ENCODE measurements around the gene ATL2.
"Not testable (repeated sequence)": the region's sequence is repeated elsewhere in the genome, so short reads cannot be mapped to it uniquely, and the experiment has no call there.

Gene ATL2

GRCh38 chr2:38268691-38269327 lies 108.3 kb downstream of the ATL2 start:
- DNase-seq, result no peak

GRCh38 chr2:38268001-38268400 lies 109.1 kb downstream of the ATL2 start:
- no peak for DNase-seq

DNA sequence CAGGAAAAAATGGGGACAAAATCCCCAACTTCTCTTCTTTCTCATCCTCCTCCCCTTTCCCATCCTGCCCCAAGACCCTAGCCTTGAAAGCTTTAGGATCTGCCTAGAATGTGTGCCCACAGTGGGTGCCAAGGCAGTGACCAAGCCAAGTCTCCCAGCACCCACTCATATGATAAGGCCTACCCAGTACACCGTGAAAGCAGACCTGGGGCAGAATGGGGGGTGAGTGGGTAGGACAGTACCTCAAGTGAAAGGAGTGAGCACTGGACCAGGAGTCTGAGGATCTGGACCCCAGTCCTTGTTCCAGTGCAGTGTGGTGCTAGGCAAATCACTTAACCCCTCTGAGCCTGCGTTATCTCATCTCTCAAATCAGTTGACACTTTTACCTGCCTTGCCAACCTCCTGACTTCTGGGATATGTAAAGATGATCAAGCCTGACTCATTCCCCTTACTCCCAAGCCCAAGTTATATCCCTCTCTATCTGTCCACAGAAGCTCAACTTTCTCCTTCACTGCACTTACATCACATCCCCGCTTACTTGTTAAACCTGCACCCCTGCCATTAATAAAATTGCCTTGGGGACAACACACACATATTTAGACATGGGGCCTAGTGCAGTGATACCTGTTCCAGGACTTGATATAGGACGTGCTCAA lies 109.7 kb downstream of the ATL2 start:
- no peak for DNase-seq

DNA sequence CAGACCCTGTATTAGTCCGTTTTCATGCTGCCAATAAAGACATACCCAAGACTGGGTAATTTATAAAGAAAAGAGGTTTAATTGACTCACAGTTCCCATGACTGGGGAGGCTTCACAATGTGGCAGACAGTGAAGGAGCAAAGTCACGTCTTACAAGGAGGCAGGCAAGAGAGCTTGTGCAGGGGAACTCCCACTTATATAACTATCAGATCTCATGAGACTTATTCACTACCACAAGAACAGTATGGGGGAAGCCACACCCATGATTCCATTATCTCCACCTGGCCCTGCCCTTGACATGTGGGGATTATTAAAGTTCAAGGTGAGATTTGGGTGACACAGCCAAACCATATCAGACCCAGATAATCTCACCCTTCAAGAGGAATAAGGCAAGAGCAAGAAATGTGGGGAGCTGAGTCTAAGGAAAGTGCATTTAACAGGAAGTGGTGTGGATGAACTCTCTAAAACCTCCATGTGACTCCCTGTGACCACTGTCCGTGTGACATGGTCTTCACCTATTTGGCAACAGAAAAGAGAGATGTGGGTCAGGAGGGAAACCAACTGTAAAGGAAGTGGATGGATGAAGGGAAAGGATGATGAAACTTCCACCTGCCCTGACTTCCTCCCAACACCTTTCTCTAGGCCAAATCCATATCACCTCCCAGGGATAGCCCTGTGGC lies 110.6 kb downstream of the ATL2 start:
- no peak for DNase-seq

DNA sequence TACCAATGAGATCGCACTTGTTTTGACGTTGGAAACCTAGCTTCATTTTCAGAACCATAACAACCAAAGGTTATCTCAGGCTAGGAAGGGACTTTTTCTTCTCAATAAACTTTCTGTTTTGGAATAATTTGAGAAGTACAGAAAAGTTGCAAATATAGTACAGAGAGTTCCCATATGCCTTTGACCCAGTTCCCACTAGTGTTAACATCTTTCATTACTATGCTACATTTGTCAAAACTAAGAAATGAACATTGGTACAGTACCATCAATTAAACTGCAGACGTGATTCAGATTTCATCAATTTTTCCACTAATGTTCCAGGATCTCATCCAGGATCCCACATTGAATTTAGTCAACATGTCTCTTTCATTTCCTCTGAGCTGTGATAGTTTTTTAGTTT lies 111.6 kb downstream of the ATL2 start:
- no peak for DNase-seq

DNA sequence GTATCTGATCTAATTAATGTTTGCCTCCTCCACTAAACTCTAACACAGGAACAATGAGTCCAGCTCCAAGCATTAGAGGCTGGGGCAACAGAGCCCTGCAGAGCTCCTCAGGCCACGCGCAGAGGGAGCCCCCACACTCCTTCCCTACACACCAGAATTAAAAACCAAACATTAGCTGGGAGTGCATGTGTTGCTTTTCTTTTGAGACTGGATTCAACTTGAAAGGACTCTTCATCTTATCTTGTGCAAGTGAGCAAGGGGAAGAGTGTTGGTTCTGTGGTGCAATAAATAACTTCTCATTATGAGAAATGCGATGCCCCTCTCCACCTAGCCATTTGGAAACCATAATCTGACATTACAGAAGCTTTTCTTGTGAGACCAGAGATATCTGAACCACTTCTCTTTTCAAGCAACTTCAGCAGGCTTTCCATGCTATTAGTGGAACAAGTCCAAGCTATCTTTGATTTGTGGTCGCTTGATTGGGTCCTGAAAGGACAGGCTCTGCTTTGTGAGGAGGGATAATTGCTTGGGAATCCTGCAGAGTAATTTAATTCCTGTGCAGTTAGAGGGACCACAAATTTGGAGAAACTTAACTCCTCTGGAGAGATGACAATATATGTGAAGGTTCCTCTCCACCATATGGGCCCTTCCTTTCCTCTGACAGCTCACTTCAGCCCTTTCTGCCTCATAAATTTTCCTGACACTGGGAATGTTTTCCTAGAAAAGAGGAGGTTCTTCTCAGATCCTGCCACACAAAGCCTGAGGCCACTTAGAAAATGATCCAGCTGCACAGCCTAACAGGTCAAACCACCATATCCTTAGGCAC lies 112.5 kb downstream of the ATL2 start:
- no peak for DNase-seq

DNA sequence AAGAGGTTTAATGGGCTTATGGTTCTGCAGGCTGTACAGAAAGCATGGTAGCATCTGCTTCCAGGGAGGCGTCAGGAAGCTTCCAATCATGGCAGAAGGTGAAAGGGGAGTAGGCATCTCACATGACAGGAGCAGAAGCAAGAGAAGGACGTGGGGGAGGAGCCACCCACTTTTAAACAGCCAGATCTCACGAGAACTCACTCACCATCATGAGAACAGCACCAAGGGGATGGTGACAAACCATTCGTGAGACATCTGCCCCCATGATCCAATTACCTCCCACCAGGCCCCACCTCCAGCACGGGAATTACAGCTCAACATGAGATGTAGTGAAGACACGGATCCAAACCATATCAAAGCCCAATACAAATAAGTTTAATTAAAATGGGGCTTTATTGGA lies 113.8 kb downstream of the ATL2 start:
- no peak for DNase-seq

DNA sequence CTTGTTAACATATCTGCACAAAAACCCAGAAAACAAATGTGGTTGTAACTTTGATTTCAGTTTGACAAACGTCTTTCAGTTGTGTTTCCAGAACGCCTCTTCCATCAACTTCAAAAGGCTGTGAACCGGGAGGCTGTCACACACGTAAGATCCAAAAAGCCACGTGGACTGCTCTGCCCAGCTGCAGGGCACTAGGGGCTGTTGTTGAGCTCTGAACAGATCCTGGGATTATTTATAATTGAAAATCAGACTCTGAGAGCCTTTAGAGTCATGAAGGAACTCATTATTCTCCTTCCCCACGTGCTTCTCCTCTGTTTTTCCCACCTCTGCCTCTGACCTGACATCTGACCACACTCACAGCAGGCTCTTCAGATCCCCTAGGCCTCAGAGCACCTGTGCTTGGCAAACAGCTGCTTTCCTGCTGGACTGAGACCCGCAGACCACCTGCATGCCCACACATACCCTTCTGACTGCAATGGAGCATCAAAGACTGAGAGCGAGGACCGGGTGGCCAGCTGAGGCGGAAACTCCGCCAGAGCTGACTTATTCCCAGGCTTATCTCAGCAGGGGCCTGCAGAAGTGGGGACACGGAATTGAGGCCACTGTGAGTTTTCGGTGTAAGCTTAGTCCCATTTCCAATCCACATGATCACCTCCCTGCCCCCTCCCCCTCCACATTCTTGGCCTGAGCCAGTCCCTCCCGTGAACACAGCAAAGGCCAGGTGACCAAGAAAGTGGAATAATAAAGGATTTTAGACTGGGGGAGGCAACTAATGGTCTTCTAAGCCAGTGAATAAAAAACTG lies 114.8 kb downstream of the ATL2 start:
- no peak for DNase-seq

DNA sequence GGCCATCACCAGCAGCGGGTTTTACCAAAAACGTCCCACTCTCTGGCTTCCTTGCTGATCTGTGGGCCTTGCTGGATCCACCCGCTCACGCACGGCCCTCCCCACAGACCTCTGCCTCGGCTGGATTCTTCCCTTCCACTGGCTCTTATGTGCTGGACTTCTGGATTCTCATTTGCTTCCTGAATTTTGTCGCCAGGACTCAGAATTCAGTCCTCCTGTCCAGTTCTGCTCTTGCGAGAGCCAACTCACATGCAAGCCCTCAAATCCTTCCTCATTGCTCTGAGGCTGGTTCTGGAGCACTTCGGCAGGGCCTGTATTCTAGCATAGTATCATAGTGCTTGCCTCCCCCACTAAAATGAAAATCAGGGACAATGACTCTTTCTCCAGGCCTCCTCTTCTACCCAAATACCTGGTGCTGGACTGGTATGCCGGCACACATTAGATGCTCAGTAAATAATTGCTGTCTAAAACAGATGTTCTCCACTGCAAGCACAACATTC lies 115.5 kb downstream of the ATL2 start:
- no peak for DNase-seq

- no peak for DNase-seq
Observed at GRCh38 chr2:38260972-38261371, 116.1 kb downstream of the ATL2 start.

GRCh38 chr2:38260469-38260868 lies 116.6 kb downstream of the ATL2 start:
- no peak for DNase-seq

DNA sequence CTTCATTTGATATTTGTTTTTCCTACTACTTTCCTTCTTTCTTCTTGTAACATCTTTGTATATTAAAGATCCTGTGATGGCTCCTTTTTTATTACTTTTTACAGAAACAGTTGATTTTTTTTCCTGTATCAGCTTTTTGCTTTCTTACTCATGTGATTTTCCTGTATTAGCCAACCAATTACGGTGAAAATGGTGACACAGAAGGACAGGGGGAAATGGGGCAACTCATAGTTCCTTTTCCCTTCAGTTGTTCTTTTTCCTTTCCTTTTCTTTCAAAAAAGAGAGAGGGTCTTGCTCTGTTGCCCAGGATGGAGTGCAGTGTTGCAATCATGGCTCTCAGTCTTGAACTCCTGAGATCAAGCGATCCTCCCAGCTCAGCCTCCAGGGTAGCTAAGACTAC lies 117.8 kb downstream of the ATL2 start:
- no peak for DNase-seq

DNA sequence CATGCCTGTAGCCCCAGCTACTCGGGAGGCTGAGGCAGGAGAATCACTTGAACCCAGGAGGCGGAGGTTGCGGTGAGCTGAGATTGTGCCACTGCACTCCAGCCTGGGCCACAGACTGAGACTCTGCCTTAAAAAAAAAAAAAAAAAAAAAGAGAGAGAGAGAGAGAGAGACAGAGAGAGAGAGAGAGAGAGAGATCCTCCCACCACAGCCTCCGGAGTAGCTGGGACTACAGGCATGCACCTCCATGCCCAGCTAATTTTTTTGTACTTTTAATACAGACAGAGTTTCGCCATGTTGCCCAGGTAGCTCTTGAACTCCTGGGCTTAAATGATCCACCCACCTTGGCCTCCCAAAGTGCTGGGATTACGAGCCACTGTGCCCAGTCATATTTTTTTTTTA lies 119.4 kb downstream of the ATL2 start:
- DNase-seq, result not testable (repeated sequence)

- no peak for DNase-seq
Observed at GRCh38 chr2:38256610-38257009, 120.5 kb downstream of the ATL2 start.

GRCh38 chr2:38255211-38255610 lies 121.9 kb downstream of the ATL2 start:
- DNase-seq, result no peak

- no peak for DNase-seq
Observed at GRCh38 chr2:38254796-38255195, 122.3 kb downstream of the ATL2 start.

GRCh38 chr2:38251940-38252339 lies 125.1 kb downstream of the ATL2 start:
- no peak for DNase-seq

GRCh38 chr2:38248707-38249106 lies 128.4 kb downstream of the ATL2 start:
- no peak for DNase-seq

- DNase-seq, result no peak
Observed at GRCh38 chr2:38248255-38248654, 128.8 kb downstream of the ATL2 start.

DNA sequence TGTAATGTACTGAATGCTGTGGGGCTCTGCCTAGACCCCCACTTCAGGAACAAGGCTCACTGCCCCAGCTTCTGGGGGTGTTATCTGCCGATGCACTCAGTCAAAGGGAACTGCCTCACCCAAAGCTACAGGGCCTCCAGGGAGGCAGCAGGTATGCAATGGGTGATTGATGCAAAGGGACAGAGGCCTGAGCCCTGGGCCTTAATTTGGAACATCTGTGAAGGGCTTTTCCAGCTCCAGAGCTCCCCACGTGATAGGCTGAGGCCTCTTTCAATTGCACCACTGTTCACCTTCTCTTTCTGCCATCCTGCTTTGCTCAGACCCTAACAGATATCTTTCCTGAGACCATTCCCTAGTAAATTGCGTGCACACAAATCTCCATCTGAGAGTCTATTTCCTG lies 131.0 kb downstream of the ATL2 start:
- DNase-seq, result no peak

GRCh38 chr2:38245114-38245641 lies 131.9 kb downstream of the ATL2 start:
- DNase-seq, result no peak

DNA sequence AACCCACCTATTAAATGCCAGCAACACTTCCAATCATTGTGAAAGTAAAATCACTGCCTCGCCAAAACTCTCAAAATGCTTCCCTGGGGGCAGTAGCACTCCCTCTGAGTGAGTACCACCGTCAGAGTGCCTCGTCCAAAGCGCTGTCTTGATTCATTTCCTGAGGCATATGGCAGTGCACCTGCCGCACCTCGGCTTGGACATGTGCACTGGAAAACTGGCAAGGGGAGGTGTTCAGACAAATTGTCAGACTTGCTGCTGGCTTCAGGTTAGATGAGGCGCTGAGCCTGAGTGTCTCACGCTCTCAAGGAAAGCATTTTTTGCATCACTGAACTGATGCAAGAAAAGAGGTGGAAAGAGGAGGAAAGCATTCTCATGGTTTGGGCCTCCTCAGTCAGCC lies 132.8 kb downstream of the ATL2 start:
- DNase-seq, result no peak

Data from activated gamma-delta T cell treated with Interleukin-2 at 50 U/mL for 16 hours (primary cell).